Ammon's horn (tissue), 1 donor: ENCODE data around the gene OOSP4B.
"Not testable (repeated sequence)": the region's sequence is repeated elsewhere in the genome, so short reads cannot be mapped to it uniquely, and the experiment has no call there.

ENCODE experiments used
- DNase-seq: peaks from one replicate; pipeline ENCODE4 v3.0.0-alpha.2; 2016; ENCODE audit warnings: low spot score

Gene OOSP4B

DNA sequence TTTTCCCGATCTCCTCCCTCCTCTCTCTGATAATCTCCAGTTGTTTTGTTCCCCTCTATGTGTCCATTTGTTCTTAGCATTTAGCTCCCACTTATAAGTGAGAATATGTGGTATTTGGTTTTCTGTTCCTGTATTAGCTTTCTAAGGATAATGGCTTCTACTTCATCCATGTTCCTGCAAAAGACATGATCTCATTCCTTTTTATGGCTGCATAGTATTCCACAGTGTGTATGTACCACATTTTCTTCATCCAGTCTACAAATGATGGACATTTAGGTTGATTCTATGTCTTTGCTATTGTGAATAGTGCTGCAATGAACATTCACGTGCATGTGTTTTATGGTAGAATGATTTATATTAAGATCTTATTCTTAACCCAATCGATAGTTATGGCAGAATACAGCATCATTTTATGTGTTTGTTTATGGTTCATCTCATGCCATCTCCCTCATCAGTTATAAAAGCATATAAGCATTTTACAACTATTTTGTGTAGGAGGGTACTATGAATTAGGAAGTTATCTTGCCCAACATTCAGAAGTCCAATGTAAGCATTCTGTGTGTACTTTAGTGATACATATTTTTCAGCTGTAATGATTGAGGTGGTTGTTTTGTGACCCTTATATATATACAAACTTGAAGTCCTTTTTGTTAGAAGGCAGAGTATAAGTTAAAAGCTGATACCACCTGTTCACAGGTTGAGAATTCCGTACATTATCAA lies 42.7 kb downstream of the OOSP4B start:
- DNase-seq: no peak

- DNase-seq: no peak
Measured at GRCh38 chr11:60064111-60064510, 47.1 kb downstream of the OOSP4B start.

GRCh38 chr11:60065801-60066200 lies 48.8 kb downstream of the OOSP4B start:
- DNase-seq: no peak

DNA sequence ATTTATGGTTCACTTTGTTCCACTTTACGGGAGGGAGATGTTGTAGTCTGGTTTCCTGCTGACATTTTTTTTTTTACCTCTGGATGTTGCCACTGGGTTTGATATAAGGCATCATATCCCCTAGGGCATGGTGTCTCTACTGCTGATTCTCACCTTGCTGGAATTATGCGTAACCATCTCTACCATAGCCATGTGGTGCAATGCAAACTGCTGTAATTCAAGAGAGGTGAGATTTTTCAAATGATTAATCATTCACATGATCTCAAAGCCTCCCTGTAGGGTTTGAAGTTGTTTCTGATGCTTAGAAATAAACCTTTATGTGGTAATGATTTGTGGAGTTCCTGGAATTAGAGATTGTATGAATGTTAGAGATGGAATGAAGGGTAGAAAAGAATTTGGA lies 52.5 kb downstream of the OOSP4B start:
- no peak for DNase-seq

- DNase-seq: not testable (repeated sequence)
Measured at GRCh38 chr11:60071644-60072043, 54.7 kb downstream of the OOSP4B start.

GRCh38 chr11:60077216-60077817 lies 60.3 kb downstream of the OOSP4B start:
- no peak for DNase-seq

GRCh38 chr11:60077981-60078380 lies 61.0 kb downstream of the OOSP4B start:
- no peak for DNase-seq

DNA sequence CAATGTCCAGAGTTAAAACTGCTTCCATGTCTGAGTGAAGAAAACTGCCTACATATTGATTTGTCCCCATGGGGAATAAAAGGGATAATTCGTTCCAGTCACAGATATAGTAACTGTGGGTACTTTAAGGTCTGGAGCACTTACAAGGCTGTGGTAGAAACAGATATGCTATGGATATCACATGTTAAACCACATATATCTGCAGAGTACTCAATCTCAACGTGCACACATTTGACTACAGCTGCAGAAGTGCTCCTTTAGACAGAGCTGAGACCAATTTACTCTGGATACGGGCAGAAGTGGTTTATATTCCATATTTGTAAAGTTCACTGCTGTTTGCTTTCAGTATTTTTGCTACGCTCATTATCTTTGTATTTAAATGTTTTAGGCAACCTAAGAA lies 61.8 kb downstream of the OOSP4B start:
- no peak for DNase-seq

GRCh38 chr11:60080535-60080934 lies 63.6 kb downstream of the OOSP4B start:
- no peak for DNase-seq
